AG09319 (cell line): ENCODE data around the gene KLK2.

Experiments
- DNase-seq: peaks from one replicate; pipeline ENCODE4 v3.0.0-alpha.2; 2010; ENCODE audit warnings: low read depth; ENCODE audit errors: extremely low read depth
- CTCF ChIP-seq: IDR thresholded peaks from 2 replicates; pipeline ENCODE4 v1.5.1; 2011; ENCODE audit warnings: low read depth, mild to moderate bottlenecking, inconsistent platforms, low read length, moderate library complexity

Gene KLK2

DNA sequence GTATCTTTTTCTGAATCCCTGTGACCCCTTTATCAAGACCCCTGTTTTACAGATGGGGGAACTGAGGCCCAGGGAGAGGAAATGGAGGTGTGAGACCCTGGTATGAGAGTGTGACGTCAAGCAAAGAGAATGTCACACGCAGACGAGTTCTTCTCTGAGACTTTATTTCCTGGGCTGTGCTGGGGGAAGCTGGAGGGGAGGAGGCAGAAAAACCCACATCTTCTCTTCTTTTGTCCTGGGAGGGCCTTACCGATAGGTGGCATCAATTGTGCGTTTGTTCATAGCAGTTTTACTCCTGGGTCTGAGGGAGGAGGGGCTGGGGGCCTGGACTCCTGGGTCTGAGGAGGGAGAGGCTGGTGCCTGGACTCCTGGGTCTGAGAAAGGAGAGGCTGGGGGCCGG lies 35.0 kb upstream of the KLK2 start:
- DNase-seq, result no peak

GRCh38 chr19:50839712-50840655 lies 33.3 kb upstream of the KLK2 start:
- no peak for DNase-seq
- no peak for TF ChIP-seq CTCF

More for the DNA sequence above, 35.0 kb upstream of the KLK2 start:
- TF ChIP-seq CTCF, result no peak

GRCh38 chr19:50842130-50842529 lies 31.1 kb upstream of the KLK2 start:
- no peak for DNase-seq
- no peak for TF ChIP-seq CTCF

GRCh38 chr19:50843205-50843604 lies 30.0 kb upstream of the KLK2 start:
- DNase-seq, result no peak
- TF ChIP-seq CTCF, result no peak

DNA sequence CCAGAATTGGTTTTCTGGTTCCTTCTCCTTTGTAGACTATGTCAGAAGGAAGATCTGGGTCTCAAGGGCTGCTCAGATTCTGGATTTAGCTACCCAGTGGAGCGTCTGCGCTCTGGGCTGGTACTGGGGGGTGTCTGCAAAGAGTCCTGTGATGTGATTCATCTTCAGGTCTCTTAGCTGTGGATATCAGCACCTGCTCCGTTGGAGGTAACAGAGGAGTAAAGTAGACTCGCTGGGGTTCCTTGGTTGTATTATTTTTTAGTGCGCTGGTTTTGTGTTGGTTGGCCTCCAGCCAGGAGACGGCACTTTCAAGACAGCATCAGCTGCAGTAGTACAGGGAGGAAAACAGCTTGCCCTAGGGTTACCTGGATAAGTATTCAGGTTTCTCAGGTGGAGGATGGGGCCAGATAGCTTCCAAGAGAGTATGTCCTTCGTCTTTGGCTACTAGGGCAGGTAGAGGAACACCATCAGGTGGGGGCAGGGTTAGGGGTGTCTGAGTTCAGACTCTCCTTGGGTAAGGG lies 29.5 kb upstream of the KLK2 start:
- no peak for TF ChIP-seq CTCF

GRCh38 chr19:50844296-50844935 lies 28.8 kb upstream of the KLK2 start:
- DNase-seq, result no peak
- no peak for TF ChIP-seq CTCF

More for the DNA sequence above, 29.5 kb upstream of the KLK2 start:
- DNase-seq, result no peak

DNA sequence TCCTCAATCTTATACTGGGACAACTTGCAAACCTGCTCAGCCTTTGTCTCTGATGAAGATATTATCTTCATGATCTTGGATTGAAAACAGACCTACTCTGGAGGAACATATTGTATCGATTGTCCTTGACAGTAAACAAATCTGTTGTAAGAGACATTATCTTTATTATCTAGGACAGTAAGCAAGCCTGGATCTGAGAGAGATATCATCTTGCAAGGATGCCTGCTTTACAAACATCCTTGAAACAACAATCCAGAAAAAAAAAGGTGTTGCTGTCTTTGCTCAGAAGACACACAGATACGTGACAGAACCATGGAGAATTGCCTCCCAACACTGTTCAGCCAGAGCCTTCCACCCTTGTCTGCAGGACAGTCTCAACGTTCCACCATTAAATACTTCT lies 22.5 kb upstream of the KLK2 start:
- no peak for DNase-seq
- no peak for TF ChIP-seq CTCF
